ELF-1 (cell line): ENCODE data around the gene MRPL48.
"Not testable (repeated sequence)": the region's sequence is repeated elsewhere in the genome, so short reads cannot be mapped to it uniquely, and the experiment has no call there.

Source experiments
- DNase-seq: peaks from one replicate; pipeline ENCODE4 v3.0.0-alpha.2; 2016; ENCODE audit warnings: low read depth, low spot score

MRPL48 gene

DNA sequence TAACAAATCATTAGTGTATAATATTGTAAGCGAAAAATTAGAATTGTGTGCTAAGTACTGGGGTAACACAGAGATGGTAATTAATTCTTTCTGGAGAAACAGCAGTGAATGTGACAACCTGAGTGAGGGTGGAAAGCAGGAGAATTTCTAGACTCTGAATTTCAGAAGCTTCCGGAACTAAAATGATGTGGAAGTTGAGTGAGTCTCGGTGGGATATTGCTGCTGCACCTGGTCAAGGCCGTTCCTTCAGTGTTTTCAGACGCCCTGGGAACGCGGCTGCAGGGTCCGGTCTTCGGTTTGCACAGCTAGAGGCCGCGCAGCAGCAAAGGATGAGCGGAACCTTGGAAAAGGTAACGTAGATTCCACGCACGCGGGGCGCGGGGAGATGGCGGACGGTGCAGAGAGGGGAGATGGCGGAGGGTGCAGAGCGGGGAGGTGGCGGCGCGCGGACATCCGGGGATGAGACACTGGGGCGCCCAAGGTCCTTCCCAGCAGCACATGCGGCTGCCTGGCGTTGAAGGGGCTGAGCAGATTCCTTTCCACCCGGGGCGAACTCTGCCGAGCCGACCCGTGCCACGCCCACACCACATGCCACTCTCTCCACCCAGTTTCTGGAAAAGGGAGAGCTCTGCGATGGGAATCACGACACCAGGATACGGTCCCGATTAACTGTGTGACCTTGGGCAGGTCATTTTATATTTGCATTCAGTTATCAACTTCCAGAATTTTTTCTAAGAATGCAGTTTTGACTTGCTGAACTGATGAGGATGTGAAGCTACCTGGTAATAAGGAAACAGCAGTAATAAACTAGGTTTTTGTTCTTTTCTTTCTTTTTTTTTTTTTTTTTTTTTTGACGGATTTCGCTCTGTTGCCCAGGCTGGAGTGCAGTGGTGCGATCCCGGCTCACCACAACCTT, at the start of gene MRPL48:
Gene MRPL48, plus strand, starts transcription at position 232 of the 916 bp plus-strand sequence. Its CDS starts 98 bp downstream, at position 330.
- peak; percentile 95 for DNase-seq

DNA sequence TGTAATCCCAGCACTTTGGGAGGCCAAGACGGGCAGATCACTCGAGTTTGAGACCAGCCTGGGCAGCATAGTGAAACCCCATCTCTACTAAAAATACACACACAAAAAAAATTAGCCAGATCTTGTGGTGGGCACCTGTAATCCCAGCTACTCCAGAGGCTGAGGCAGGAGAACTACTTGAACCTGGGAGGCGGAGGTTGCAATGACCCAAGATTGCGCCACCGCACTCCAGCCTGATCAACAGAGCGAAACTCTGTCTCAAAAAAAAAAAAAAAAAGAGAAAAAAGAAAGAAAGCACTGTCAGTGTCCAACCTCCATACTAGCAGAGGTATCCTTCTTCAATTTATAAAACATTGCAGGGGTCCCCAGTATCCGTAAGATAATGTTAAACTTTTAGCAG, 44.6 kb upstream of the MRPL48 start:
- DNase-seq, result no peak

DNA sequence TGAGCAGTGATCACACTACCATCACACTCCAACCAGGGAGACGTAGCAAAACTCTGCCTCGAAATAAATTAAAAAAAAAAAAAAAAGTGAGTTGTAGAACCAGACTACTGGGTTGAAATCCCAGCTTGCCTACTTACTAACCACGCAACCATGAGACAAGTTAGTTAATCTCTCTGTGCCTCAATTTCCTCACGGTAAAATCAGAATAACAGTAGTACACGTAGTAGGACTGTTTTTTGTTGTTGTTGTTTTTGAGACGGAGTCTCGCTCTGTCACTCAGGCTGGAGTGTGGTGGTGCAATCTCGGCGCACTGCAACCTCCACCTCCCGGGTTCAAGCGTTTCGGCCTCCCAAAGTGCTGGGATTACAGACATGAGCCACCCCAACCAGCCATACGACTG, 41.0 kb upstream of the MRPL48 start:
- no peak for DNase-seq

DNA sequence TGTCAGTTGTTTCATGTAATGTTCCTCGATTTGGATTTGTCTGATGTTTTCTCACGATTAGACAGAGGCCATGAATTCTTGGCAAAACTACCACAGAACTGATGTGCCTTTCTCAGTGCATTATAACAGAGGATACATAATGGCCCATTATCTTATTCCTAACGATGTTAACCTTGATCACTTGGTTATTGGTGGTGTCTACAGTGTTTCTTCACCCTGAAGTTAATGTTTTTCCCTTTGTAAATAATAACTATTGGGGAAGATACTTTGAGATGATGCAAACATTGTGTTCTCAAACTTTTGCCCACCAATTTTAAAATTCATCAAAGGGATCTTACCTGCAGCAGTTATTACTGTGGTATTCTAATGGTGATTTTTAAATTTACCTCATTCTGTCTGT, 39.9 kb upstream of the MRPL48 start:
- DNase-seq, result no peak

DNA sequence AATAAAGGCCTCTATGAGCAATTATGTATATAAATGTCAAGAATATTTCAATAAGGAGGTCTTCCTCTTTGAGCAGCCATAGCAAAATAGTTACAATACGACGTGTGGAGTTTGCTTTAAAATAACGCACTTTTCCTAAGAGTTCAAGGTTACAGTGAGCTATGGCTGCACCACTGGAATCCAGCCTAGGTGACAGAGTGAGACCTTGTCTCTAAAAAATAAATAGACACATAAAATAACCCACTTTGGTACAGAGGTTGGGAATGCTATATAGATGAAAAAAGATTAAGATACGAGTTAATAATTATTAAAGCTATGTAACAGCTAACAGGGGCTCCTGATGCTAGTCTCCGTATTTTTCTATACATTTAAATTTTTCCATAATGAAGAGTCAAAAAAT, 39.4 kb upstream of the MRPL48 start:
- no peak for DNase-seq

DNA sequence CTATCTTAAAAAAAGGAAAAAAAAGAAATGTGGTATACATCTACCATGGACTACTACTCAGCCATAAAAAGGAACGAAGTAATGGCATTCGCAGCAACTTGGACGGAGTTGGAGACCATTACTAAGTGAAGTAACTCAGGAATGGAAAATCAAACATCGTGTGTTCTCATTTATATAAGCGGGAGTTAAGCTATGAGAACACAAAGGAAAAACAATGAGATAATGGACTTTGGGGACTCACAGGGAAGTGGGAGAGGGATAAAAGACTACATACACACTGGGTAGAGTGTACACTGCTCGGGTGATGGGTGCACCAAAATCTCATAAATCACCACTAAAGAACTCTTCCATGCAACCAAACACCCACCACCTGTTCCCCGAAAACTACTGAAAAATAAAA, 38.6 kb upstream of the MRPL48 start:
- no peak for DNase-seq

DNA sequence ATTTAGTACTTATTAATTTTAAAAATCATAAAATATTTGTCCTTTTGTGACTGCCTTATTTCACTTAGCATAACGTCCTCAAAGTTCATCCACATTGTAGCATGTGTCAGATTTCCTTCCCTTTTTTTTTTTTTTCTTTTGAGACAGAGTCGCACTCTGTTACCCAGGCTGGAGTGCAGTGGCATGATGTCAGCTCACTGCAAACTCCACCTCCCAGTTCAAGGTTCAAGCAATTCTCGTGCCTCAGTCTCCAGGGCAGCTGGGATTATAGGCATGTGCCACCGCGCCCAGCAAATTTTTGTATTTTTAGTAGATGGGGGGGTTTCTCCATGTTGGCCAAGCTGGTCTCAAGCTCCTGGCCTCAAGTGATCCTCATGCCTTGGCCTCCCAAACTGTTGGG, 37.4 kb upstream of the MRPL48 start:
- no peak for DNase-seq

DNA sequence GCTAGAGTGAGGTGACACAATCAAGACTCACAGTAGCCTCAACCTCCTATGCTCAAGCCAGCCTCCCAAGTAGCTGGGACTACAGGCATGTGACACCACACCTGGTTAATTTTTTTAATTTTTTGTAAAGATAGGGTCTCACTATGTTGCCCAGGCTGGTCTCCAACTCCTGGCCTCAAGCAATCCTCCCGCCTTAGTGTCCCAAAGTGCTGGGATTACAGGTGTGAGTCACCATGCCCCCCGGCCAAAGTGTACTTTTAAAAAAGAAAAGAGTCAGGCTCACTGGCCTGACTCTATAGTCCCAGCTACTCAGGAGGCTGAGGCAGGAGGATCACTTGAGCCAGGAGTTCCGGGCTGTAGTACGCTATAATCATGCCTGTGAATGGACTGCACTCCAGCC, 36.8 kb upstream of the MRPL48 start:
- DNase-seq, result not testable (repeated sequence)

DNA sequence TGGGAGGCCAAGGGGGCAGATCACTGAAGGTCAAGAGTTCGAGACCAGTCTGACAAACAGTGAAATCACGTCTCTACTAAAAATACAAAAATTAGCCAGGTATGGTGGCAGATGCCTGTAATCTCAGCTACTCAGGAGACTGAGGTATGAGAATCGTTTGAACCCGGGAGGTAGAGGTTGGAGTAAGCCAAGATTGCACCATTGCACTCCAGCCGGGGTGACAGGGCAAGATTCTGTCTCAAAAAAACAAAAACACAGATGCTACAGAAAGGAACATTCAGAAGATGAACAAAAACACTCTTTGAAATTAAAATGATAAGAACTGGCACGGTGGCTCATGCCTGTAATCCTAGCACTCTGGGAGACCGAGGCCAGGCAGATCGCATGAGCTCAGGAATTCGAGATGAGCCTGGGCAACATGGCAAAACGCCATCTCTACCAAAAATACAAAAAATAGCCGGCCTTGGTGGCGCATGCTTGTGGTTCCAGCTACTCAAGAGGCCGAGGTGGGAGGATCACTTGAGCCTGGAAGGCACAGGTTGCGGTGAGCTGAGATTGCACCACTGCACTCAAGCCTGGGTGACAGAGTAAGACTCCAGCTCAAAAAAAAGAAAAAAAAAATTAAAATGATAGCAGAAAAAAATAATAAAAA, 35.3 kb upstream of the MRPL48 start:
- DNase-seq, result no peak

DNA sequence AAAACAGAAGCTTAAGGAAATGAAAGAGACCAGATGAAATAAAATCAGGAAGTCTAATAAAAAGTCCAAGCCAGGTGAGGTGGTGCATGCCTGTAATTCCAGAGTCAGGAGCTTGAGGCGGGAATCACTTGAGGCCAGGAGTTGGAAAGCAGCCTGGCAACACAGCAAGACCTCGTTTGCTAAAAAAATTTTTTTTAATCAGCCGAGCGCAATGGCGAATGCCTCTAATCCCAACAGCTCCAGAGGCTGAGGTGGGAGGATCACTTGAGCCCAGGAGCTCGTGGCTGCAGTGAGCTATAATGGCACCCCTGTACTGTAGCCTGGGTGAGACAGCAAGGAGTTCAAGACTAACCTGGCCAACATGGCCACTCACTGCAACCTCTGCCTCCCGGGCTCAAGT, 34.8 kb upstream of the MRPL48 start:
- DNase-seq, result no peak

DNA sequence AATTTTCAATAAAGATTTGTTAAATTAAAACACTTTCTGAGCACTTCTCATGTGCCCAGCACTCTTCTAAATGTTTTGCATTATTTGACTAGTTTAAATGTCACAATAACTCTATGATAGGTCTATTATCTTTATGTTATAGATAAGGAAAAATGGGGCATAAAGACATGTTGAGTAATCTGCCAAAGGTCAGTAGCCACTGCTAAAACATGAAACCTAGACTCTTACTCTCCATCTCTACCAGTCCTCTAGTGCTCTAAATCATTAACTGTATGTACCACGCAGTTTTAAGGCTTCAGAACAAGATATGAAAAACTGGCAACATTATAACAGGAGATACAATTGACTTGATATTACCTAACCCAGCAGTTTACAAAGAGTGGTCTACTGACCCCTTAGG, 33.7 kb upstream of the MRPL48 start:
- DNase-seq, result no peak

DNA sequence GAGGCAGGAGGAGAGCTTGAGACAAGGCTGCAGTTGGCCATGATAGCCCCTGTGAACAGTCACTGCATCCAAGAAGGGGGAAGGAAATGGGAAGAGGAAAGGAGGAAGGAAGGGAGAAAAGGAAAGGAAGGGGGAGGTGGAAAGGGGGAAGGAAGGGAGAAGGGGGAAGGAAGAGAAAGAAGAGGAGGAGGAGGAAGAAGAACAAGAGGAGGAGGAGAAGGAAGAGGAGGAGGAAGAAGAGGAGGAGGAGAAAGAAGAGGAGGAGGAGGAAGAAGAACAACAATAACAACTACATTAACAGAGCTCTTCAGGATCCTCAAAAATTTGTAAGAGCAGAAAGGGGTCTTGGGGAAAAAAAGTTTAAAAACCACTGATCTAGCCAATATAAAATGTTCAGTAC, 32.0 kb upstream of the MRPL48 start:
- no peak for DNase-seq

DNA sequence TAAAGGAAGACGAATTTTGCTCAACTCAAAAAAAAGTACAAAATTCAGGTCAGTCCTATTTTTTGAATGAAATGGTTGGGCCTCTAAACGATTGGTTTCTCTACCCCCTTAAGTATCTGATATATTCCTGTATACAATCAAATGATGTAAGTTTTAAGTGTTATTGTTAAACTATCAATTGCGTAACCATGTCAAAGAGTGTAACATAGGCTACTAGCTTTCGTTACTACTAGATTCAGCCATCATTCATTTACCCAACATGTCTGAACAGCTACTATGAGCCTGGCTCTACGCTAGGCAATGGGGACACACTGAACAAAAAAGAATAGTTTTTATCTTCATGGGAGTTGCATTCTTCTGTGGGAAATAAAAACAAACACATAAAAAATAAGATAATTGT, 30.1 kb upstream of the MRPL48 start:
- no peak for DNase-seq

DNA sequence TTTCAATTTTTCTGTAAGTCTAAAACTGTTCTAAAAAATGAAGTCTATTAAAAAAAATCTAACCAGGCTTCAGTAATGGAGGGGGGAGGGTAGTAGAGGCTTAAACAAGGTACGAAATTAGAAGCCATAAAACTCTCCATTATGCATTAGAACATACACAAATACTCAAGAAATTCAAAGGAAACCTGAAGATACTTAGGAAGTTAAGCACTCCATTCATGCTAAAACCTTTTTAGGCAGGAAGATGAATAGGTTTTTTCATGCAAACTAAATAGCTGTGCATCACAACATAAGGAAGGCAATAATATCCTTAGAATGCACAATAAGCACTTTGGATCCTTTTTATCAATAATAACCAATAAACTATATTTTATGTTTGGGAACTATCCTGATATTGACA, 29.2 kb upstream of the MRPL48 start:
- DNase-seq, result no peak

DNA sequence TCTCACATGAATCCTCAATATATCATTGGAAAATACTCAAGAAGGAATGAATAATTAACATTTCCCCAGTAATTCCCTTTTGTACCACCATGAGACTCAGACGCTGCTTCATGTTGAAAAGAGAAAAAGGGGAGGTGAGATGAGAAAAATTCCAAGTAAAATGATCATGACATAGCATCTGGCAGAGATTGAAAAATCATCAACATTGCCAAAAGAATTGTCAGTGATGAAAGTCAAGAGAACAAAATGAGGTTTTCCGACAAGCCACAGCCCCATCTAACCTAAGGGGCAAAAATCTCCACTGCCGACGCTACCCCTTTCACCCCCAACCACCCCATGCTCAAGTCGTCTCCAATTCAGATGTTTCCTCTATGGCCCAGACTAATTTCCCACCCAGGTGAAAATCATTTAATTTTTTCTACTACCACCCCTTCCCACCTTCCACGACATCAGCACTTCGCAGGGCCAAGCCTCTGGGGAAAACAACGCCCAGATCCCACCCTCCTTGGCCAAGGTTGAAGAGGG, 28.0 kb upstream of the MRPL48 start:
- DNase-seq, result no peak

DNA sequence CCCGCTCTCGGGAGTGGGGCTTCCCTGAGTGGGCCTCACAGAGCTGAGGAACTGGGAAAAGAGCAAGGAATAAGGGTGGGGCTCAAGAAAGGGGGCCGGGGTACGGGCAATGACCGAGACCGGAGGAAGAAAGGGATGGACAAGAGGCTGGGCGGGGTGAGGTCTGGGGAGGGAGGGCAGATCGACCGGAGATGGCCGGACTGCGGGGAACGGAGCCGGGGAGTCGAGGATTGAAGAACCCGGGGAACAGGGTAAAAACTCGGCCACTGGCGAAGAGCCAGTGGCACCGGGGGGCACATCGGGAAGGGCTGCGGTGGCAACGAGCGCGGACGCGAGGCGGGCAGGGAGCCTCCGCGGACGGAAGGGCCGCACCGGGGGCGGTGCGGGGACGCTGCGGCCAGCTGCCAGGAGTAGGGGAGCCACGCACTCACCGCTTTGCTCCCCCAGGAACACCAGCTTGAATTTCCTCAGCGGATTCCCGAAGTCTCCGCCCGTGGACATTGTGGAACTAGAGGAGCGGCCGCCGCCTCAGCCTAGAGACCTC, 27.5 kb upstream of the MRPL48 start:
- peak; percentile 23 for DNase-seq

DNA sequence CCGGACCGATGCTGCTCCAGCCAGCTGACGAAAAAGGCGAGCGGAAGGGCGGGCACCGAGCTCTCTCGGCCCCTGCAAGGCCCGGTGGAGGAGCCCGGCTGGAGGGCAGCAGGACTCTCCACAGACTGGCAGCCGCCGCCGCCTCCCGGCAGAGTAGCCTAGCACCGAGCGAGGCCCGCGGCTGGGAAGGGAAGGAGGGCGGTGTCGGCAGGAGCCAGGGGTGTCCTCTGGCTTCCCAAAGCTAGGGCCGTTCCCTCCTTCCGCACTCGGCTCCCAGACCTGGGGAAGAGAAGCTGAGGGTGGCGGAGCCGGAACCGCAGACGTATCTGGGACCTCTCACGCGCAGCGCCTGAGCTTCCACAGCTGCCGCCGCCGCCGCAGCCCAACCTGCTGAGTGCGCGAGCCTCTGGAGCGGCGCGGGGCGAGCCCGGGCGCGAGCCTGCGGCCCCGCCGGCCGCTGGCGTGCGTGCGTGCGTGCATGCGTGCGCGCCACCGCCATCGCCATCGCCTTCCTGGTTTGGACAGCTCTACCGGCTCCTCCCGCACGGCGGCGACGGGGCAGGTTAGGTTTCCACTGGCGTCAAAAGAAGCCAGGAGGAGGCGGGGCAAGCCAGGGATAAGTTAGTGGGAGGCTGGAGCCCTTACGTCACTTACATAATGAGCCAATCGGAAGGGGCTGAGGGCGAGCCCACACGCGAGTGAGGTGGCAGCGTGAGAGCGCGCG, 26.8 kb upstream of the MRPL48 start, which contains the start of gene RAB6A:
Gene RAB6A, minus strand, starts transcription at position 396 of the 724 bp plus-strand sequence. CDS start 439 bp downstream, outside the sequence.
- peak; percentile 99 for DNase-seq

DNA sequence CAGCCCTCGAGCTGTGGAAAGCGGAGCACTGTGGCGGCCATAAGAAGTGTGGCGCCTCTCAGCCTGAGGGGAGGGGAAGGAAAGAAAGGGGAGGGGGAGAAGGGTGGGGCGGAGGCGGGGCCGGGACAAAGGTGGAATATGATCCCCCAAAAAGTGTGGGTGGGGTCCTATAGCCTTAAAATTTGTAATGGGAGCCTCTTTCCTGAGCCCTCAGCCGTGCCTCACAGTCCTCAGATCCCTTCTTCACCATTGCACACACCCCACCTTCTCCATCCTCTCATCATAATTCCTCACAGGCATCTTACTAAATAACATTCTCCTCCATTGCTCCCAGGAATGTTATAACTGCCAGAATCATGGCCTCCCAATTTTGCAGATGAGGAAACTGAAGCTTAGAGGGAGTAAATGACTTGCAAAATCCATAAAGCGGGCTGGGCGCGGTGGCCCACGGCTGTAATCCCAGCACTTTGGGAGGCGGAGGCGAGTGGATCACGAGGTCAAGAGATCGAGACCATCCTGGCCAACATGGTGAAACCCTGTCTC, 26.2 kb upstream of the MRPL48 start:
- DNase-seq, result no peak

DNA sequence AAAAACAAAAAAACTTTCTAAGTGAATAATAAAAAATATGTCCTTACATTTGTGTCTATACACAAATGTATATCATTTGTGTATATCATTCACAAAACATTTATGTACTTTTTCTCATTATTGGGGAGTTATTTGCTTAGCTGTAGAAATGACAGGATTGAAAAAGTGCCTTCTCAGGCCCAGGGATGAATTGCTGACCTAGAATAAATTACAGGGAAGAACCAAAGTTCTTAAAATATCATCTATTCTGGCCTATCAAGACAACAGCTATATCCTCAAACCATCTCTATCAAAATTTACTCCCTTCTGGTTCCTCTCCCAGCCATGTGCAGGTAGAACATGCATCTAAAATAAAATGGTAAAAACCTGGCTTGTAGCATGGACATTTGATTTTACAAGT, 24.9 kb upstream of the MRPL48 start:
- no peak for DNase-seq

DNA sequence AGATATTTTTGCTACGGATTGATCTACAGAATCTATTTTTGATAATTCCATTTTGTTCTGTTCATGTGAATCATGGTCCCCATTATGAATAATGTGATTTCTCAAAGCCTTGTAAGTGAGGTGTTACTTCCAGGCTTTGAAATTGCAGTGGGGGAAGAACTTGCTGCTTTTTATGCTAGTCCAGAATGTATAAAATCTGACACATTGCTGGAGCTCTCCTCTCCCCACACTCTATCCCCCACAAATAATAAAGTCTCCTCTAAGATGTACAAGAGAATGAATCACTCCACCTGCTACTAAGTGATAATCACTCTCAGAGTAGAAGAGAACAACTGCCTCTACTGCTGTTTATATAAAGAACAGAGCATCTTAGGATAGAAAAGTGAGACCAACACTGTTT, 20.9 kb upstream of the MRPL48 start:
- no peak for DNase-seq

DNA sequence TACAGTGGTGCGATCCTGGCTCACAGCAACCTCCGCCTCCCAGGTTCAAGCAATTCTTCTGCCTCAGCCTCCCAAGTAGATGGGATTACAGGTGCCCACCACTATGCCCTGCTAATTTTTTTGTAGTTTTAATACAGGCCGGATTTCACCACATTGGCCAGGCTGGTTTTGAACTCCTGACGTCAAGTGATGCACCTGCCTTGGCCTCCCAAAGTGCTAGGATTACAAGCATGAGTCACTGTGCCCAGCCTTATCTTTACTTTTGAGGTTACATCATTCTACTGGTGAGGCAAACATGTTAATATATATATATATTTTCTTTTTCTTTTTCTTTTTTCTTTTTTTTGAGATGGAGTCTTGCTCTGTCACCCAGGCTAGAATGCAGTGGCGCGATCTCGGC, 16.9 kb upstream of the MRPL48 start:
- DNase-seq, result not testable (repeated sequence)
